H7 (cell line): ENCODE measurements around the gene QRFP. TPM values are rescaled to one million over a fixed set of nuclear protein-coding genes. Genes with fewer than 3 reads are reported as not detected.
A peak's percentile ranks its signal among the peaks of the same experiment; 100 is the strongest.

Experiments
- DNase-seq: peaks from one replicate; pipeline ENCODE4 v3.0.0; 2012
- H3K27me3 ChIP-seq: 2 replicates; pipeline ENCODE4 v1.6.0; 2011; ENCODE audit warnings: mild to moderate bottlenecking, low read length; ENCODE audit not compliant: control insufficient read depth, insufficient read depth
- H3K36me3 ChIP-seq: replicated peaks from 2 replicates; pipeline ENCODE4 v1.5.1; 2011; ENCODE audit warnings: low read length; ENCODE audit not compliant: control insufficient read depth, insufficient read depth
- H3K4me3 ChIP-seq: 2 replicates; pipeline ENCODE4 v1.5.1; 2011; ENCODE audit warnings: low read depth, mild to moderate bottlenecking, control low read depth, low read length, moderate library complexity; ENCODE audit not compliant: insufficient read depth
- total RNA-seq: library from RNA; depleted of rRNA; stranded (reverse); fragments of >200 nt; shearing (Covaris generic); gene quantifications from 2 replicates; pipeline ENCODE4 v1.2.3, GENCODE V29; 2014

Gene QRFP
- total RNA-seq, 1 experiment from 2014 or later = not detected

DNA sequence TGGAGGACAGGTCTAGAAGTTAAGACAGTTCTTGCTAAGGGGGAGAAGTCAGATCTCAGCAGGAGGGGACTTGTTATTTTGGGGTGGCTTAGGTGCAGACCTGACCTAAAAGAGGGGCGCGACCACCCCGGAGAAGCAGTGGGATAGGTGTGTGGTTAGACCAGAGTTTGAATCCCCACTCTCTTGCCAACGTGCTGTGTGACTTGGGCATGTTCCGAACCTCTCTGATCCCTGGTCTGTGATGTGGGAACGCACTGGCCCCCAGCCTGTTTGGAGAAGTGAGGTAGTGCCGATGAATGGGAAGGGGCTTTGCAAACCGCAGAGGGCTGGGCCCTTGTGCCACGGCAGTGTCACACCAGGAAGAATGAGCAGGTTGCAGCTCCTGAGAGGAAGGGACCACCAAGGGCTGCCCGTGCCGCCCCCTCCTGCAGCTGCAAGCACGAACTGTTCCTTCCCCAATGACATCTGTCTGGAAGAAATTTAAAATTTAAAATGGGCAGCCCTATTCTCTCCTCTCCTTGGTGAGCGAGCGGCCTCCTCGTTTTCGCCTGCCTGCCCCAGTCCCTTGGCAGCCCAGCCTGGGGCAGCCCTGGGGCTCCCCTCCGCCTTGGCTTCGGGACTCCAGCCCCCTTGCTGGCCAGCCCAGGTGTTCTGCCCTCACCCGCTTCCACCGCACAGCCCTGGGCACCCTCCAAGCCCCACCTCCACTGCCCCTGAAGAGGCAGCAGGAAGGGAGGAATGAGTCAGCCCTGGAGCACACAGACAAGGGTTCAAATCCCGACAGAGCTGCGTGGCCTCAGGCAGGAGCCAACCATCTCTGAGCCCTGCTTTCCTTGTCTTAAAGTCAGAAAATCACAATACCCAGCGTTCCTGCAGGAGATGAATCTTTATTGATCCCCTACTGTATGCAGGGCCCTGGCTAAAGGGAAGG lies 40.8 kb upstream of the QRFP start:
- peak overlapping the region; percentile 63; the same call in 1 of the 2 replicates for H3K4me3 ChIP-seq
- H3K27me3 ChIP-seq = peaks cover 38% of the 10 kb centered on the region
- DNase-seq = no peak

DNA sequence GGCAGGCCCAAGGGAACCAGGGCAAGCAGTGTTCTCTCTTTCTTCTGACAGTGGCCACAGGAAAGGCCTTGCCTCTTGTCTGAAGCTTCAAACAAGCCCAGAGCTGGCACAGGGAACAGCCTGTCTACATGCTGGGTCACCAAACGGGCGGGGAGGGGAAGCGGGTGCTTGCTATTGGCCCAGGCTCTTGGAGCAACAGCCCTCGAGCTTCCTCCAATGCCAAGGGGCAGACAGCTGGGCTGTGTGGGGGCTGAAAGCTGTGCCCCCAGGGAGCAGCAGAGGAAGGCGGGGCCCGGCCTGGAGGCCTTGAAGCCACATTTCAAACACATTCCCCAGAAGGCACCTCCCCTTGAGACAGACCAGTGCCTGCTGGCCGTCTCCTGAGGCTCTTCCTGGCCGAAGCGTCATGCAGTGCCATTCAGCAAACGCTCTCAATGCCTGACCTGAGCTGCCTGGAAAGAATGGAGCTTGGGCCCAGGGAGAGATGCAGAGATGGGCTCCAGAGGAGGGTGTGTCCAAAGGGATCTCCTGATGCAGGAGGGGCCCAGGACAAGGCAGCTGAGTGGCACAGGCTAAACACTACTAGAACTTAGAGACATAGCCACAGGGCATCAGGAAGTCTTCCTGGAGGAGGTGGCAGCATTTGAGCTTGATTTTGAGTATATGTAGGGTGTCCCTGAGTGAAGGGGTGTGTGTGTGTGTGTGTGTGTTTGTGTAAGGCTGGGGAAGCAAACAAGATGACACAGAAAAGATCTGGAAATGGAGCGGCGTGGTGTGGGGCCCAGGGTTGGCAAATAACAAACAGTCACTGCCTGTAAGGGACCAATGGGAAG lies 39.9 kb upstream of the QRFP start:
- Histone ChIP-seq H3K4me3 (no peak overlapping the region), H3K36me3 (no peaks in the 10 kb centered on the region), H3K27me3 (peaks cover 38% of the 10 kb centered on the region)
- peak; percentile 93 for DNase-seq

More for the DNA sequence above, 40.8 kb upstream of the QRFP start:
- no peaks in the 10 kb centered on the region for H3K36me3 ChIP-seq

DNA sequence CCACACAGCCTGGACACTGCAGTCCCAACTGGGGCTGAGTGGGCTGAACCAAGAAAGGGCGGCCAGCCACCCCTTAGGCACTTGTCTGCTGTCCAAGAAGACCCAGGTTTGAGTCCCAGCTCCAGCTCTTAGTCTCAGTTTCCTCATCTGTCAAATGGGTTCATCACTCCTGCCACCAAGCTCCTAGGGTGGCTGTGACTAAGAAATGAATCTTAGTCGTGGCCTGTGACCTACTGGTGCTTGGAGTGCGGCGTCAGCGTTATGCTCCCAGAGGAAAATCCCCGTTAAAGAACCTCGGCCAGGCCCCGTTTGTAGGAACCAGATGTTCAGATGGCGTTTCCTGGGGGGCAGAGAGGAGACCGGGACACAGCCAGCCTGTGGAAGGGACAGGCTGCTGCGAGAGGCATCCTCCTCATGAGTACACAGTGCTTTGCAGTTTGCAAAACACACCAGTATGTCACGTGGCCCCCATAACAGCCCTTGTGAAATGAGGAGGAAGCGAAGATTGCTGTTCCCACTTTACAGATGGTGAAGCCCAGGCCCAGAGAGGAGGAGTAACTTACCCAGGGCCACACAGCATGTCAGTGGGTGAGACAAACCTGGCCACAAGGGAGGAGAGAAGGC lies 39.1 kb upstream of the QRFP start:
- H3K27me3 ChIP-seq = peaks cover 34% of the 10 kb centered on the region
- DNase-seq = no peak
- no peak overlapping the region for H3K4me3 ChIP-seq
- no peaks in the 10 kb centered on the region for H3K36me3 ChIP-seq

- peaks cover 26% of the 10 kb centered on the region for H3K27me3 ChIP-seq
- H3K36me3 ChIP-seq = no peaks in the 10 kb centered on the region
- no peak overlapping the region for H3K4me3 ChIP-seq
- no peak for DNase-seq
These were observed 38.4 kb upstream of the QRFP start for GRCh38 chr9:130934702-130935647.

- Histone ChIP-seq H3K36me3 (no peaks in the 10 kb centered on the region), H3K4me3 (no peak overlapping the region), H3K27me3 (peaks cover 19% of the 10 kb centered on the region)
- no peak for DNase-seq
These were observed 37.6 kb upstream of the QRFP start for GRCh38 chr9:130934246-130934645.

DNA sequence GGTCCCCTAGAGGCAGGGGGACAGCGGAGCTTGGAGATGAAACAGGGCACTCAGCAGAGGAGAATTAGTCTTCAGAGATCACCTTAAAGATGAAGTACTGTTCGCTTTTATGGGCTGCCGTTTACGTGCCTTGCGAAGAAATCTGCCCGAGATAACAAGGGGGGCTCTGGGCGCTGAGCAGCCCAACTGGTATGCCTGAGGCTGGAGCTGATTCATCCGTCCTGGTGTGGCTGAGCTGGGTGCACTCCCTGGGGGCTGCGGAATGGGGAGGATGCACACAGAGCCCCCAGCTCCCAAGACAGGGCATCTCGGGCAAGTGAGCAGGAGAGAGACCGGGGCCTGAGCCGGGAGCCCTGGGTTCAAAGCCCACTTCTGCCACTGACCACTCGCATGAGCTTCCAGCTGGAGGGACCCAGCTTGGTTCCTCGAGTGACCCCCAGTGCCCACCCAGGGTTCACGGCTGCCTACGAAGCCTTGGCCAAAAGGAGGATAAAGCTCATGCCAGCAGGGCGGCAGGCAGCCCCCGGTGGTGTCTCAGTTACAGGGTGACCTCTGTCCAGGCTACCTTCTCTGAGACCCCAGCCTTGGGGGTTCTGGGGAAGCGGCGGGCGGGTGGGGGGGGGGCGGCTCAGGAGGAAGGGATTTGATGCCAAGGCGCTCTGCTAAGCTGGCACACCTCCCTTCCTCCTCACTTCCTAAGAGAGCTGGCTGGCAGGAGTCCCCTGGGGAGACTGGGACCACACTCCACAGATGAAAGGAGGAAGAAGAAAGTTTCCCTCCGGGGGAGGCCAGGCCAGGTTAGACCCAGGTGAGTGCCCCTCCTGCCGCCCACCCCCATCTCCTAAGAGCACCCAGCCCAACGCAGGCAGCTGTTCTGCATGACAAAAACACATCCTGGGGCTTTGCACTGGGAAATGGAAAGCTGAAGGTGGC lies 36.8 kb upstream of the QRFP start:
- H3K4me3 ChIP-seq = no peak overlapping the region; the same call in 1 of the 2 replicates
- peak; percentile 69 for DNase-seq
- peaks cover 12% of the 10 kb centered on the region for H3K27me3 ChIP-seq
- no peaks in the 10 kb centered on the region for H3K36me3 ChIP-seq

DNA sequence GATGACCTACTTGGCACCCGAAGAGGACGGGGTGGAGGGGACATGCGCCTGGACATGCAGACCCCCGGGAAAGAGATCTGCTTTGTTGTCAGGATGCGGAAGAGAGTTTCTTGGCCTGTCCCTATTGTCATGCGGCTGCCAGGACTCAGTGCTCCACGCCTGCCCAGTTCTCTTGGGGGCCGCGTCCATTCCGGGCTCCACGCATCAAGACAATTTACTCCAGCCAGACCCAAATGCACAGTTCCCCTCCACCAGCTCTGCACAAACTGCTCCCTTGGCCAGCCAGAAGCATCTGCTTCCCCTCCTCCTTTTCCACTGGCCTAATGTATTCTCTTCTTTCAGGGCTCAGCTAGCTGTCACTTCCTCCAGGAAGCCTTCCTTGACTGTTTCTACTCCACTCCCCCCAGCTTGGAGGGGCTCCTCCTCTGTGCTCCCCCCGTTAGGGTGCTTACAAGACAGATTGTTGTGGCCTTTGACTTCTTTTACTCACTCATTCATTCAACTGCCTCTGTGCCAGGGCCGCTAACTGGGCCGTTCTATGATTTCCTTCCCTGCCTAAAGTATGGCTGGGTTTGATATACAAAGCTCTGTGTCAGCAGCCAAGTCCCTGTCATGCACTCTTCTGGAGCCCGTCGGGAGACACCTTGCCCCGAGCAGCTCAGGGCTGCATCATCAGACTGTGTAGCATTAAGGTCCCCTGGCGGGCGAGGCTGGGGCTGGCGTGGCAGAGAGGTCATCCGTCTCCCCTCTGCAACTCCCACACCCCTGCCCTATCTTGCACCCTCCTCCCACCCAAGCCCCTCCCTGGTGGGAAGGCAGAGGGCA lies 35.9 kb upstream of the QRFP start:
- Histone ChIP-seq H3K36me3 (no peaks in the 10 kb centered on the region), H3K27me3 (peaks cover 3% of the 10 kb centered on the region), H3K4me3 (no peak overlapping the region; the same call in 1 of the 2 replicates)
- peak; percentile 87 for DNase-seq

DNA sequence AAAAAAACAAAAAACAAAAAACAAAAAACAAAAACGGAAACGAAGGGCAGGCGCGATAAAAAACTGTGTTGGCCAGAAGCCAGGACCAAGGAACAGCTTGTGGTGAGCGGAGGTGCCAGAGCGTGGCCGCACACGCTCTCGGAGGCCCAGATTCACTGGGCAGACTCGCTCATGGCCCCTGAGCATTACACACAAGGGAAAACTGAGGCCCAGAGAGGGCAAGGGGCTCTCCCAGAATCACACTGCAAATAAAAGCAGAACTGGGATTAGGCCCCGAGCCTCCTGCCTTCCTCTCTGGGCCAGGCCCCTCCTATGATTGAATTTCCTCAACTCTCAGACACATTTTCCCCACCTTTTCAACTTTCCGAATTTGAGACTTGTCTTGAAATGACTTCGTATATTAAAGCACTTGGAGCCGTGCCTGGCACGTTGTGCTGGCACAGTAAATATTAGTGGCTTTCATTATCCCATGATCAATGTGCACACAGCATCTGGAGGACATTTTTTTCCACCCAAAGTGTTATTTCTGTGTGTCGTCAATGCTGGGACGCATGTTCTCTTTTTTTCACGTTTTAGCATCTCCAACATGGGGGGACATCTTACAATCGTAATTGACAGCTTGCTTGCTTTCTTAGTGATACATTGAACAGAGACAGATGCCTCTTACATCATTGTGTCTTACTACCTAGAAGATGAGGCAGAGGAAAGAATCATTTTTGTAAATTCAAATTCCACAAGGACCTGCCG lies 35.1 kb upstream of the QRFP start:
- Histone ChIP-seq H3K27me3 (no peaks in the 10 kb centered on the region; the same call in 1 of the 2 replicates), H3K4me3 (no peak overlapping the region), H3K36me3 (no peaks in the 10 kb centered on the region)
- no peak for DNase-seq

DNA sequence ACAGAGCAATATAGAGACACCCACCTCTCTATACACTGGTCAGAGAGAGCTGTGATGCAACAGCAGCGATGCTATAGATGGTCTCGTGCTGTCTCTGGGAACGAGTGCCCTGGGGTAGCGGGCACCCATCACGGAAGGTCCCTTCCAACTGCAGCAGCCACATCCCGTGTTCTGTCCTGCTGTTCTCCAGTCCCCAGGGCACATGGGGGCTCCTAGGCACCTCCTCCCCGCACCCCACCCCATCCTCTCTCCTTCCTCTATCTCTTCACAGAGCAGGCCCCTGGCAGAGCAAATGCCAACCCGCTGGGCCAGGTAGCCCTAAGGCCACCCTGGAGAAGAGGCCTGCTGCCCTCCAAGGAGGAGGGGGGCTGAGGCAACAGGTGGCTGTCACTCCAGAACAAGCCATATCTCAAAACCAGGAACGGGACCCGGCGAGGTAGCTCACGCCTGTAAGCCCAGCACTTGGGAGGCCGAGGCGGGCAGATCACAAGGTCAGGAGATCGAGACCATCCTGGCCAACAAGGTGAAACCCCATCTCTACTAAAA lies 34.3 kb upstream of the QRFP start:
- no peak overlapping the region for H3K4me3 ChIP-seq
- no peaks in the 10 kb centered on the region for H3K36me3 ChIP-seq
- peak; percentile 42 for DNase-seq
- H3K27me3 ChIP-seq = no peaks in the 10 kb centered on the region; the same call in 1 of the 2 replicates

- Histone ChIP-seq H3K27me3 (no peaks in the 10 kb centered on the region; the same call in 1 of the 2 replicates), H3K4me3 (no peak overlapping the region), H3K36me3 (no peaks in the 10 kb centered on the region)
- peak; percentile 56 for DNase-seq
These were observed 33.7 kb upstream of the QRFP start for GRCh38 chr9:130930132-130930803.

DNA sequence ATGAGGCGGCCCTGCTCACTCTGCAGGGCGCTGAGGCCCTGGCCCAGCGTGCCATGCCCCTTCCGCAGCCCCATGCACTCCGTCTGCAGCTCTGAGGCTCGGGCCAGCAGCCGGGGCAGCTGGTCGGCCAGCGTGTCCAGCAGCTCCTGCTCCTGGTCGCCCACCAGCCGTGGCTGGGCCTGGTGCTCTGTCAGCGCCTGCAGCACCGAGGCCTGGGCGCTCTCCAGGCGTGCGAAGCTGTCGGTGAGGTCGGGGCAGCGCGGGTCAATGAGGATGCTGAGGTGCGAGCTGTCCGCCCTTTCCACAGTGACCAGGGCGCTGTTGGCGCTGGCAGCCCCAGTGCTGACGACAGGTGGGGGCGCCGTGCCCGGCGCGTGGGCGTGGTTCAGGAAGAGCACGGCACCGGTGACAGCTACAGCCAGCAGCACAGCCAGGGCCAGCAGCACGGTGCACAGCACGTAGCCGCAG lies 33.0 kb upstream of the QRFP start:
- H3K36me3 ChIP-seq = no peaks in the 10 kb centered on the region
- H3K4me3 ChIP-seq = no peak overlapping the region
- peak; percentile 62 for DNase-seq
- no peaks in the 10 kb centered on the region; the same call in 1 of the 2 replicates for H3K27me3 ChIP-seq
